ENCODE measurements around the gene MAPKAPK5.

The MAPKAPK5 gene

DNA sequence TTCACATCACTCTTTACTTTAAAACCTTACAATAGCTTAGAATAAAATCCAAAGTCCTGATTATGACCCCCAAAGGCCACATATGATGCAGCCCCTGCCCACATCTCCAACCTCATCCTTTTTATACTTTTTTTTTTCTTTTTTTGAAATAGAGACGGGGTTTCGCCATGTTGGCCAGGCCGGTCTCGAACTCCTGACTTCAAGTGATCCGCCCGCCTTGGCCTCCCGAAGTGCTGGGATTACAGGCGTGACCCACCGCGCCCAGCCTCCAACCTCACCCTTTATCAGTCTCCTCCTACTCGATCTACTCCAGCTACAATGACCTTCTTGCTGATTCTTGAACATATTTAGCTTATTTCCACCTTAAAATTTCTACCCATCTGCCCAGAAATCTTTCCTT is 1.2 kb upstream of the MAPKAPK5 start:
- Histone ChIP-seq H3K9ac (peak overlapping the region; percentile 95), H3K36me3 (ENCODE audit: insufficient read depth) (no peaks in the 10 kb centered on the region), H3K4me1 (ENCODE audit: low read depth, poor library complexity, severe bottlenecking) (peaks cover 21% of the 10 kb centered on the region), H3K27ac (no peak overlapping the region; the same call in 1 of the 2 replicates), H3K4me3 (IDR thresholded peaks at IDR 0.05; ENCODE audit: insufficient read depth, low read depth, low read length) (no peak overlapping the region), H4K20me1 (ENCODE audit: insufficient read depth) (no peaks in the 10 kb centered on the region), H3K4me2 (peak overlapping the region; percentile 98), H3K79me2 (ENCODE audit: insufficient read depth, low read depth) (peaks cover 47% of the 10 kb centered on the region), H3K27me3 (ENCODE audit: insufficient read depth, low read depth) (no peaks in the 10 kb centered on the region), H2AFZ (ENCODE audit: low read depth) (no peak overlapping the region)
- TF ChIP-seq, protein P1, sequence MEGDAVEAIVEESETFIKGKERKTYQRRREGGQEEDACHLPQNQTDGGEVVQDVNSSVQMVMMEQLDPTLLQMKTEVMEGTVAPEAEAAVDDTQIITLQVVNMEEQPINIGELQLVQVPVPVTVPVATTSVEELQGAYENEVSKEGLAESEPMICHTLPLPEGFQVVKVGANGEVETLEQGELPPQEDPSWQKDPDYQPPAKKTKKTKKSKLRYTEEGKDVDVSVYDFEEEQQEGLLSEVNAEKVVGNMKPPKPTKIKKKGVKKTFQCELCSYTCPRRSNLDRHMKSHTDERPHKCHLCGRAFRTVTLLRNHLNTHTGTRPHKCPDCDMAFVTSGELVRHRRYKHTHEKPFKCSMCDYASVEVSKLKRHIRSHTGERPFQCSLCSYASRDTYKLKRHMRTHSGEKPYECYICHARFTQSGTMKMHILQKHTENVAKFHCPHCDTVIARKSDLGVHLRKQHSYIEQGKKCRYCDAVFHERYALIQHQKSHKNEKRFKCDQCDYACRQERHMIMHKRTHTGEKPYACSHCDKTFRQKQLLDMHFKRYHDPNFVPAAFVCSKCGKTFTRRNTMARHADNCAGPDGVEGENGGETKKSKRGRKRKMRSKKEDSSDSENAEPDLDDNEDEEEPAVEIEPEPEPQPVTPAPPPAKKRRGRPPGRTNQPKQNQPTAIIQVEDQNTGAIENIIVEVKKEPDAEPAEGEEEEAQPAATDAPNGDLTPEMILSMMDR (conservative IDR thresholded peaks at IDR 0.05; ENCODE audit: low read depth, low read length), result no peak

DNA sequence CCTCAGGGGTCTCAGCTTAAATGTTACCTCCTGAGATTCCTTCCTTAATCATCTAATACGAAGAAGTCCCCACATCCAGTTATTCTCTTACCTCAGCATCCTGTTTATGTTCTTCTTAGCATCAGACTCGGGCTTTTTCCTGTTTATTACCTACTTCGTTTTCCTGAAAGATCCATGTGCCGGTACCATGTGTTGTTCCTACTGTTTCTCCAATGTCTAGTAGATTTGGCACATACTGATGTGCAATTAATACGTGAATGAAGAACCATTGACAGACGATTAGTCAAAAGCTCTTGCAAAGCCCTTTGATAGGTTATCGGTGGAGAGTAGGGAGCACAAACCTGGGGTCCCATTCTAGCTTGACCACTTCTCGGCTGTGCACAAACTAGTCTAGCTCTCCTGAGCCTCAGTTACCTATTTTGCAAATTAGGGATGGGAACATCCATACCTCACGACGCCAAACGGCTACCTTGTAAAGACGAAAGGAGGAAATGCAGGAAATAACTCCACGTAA is 735 bp upstream of the MAPKAPK5 start:
- peak overlapping the region; percentile 81 for H3K27ac ChIP-seq

DNA sequence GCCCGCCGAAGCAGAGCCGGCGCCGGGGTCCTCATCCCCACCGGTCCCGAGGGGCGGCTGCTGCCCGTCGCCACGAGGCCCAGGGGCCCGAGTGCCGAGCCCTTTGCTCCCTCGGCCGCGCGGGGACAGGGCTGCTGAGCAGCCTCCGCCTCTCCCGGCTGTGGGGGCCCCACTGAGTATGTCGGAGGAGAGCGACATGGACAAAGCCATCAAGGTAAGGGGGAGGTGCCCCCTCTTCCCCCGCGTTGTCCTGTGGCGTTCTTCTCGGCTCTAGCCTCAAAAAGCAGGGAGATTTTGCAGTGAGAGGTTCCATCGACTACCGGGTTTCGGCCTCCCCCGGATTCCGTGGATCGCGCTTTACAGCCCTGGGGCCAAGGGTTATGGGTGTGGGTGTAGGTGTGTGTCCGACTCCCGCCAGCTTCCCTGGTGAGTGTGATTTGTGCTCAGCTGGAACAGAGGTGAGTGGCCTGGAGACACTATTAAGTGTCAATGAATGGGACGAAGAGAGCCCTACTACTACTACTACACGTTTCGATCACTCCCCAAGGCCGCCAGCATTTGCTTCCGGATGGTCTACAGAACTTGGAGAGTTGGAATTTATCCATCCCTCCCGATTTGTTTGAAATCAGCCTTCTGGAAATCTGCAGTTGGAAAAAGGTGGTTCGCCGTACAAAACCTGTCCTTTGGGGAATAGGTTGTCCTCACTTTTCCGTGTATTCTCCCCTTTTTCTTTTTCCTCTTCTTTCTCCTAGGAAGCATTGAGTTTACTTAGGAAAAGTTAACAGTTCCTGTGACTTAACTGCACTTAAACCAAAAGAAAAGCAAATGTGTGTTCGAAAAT is 748 bp downstream of the MAPKAPK5 start:
- Histone ChIP-seq H4K20me1 (ENCODE audit: insufficient read depth) (no peaks in the 10 kb centered on the region), H3K4me1 (ENCODE audit: low read depth, poor library complexity, severe bottlenecking) (peaks cover 21% of the 10 kb centered on the region), H3K36me3 (ENCODE audit: insufficient read depth) (no peaks in the 10 kb centered on the region), H3K4me3 (IDR thresholded peaks at IDR 0.05; ENCODE audit: insufficient read depth, low read depth, low read length) (no peak overlapping the region), H3K79me2 (ENCODE audit: insufficient read depth, low read depth) (peaks cover 56% of the 10 kb centered on the region), H2AFZ (ENCODE audit: low read depth) (peak overlapping the region; percentile 66), H3K9ac (peak overlapping the region; percentile 95), H3K4me2 (peak overlapping the region; percentile 74), H3K27ac (peak overlapping the region; percentile 81), H3K27me3 (ENCODE audit: insufficient read depth, low read depth) (no peaks in the 10 kb centered on the region)
- TF ChIP-seq, protein P1 (conservative IDR thresholded peaks at IDR 0.05; ENCODE audit: low read depth, low read length), result no peak

More for the DNA sequence above, 735 bp upstream of the MAPKAPK5 start:
- Histone ChIP-seq H4K20me1 (ENCODE audit: insufficient read depth) (no peaks in the 10 kb centered on the region), H2AFZ (ENCODE audit: low read depth) (peak overlapping the region; percentile 66), H3K36me3 (ENCODE audit: insufficient read depth) (no peaks in the 10 kb centered on the region), H3K4me3 (IDR thresholded peaks at IDR 0.05; ENCODE audit: insufficient read depth, low read depth, low read length) (no peak overlapping the region), H3K27me3 (ENCODE audit: insufficient read depth, low read depth) (no peaks in the 10 kb centered on the region), H3K4me2 (peak overlapping the region; percentile 98), H3K9ac (peak overlapping the region; percentile 95), H3K4me1 (ENCODE audit: low read depth, poor library complexity, severe bottlenecking) (peaks cover 21% of the 10 kb centered on the region), H3K79me2 (ENCODE audit: insufficient read depth, low read depth) (peaks cover 47% of the 10 kb centered on the region)
- TF ChIP-seq, protein P1 (conservative IDR thresholded peaks at IDR 0.05; ENCODE audit: low read depth, low read length), result no peak

DNA sequence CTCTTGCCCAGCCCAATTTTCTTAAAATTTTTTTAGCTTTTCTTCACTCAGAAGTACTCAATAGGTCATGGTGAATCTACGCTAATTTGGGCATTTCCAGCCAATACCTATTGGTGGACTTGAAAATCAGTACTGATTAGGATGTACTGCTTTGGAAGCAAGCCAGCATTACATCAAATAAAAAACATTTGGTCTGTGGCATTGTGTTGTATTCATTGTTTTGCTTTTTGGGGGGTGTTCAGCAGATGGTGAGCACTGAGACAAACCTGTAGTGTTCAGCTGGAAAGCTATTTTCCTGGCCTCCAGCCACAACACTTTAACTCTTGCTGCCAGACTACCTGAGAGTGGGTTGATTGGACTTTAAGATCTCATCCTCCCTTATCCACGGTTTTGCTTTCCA is 4.0 kb downstream of the MAPKAPK5 start:
- no peak overlapping the region for H3K4me3 ChIP-seq (IDR thresholded peaks at IDR 0.05; ENCODE audit: insufficient read depth, low read depth, low read length)
- no peaks in the 10 kb centered on the region for H3K27me3 ChIP-seq (ENCODE audit: insufficient read depth, low read depth)
- no peaks in the 10 kb centered on the region for H4K20me1 ChIP-seq (ENCODE audit: insufficient read depth)
- H3K9ac ChIP-seq, result no peak overlapping the region
- TF ChIP-seq, protein P1 (conservative IDR thresholded peaks at IDR 0.05; ENCODE audit: low read depth, low read length), result no peak
- no peak overlapping the region for H3K27ac ChIP-seq
- H3K4me1 ChIP-seq (ENCODE audit: low read depth, poor library complexity, severe bottlenecking), result peaks cover 8% of the 10 kb centered on the region
- peaks cover 53% of the 10 kb centered on the region for H3K79me2 ChIP-seq (ENCODE audit: insufficient read depth, low read depth)
- H2AFZ ChIP-seq (ENCODE audit: low read depth), result no peak overlapping the region
- no peak overlapping the region for H3K4me2 ChIP-seq
- no peaks in the 10 kb centered on the region for H3K36me3 ChIP-seq (ENCODE audit: insufficient read depth)

Data from KMS-11 (cell line).